IMR-90 (cell line): ENCODE data around the gene KYNU. TPM values are rescaled to one million over a fixed set of nuclear protein-coding genes. Genes with fewer than 3 reads are reported as not detected.
A peak's percentile ranks its signal among the peaks of the same experiment; 100 is the strongest.

Experiments
- ATAC-seq: fragments of 200-7000 bp; cut with Tn5 transposase; 2 replicates; pipeline ENCODE4 v1.9.1; 2020; ENCODE audit warnings: low read depth, mild to moderate bottlenecking, moderate library complexity
- BruUV-seq: library from RNA; stranded (reverse); fragments of 400-500 nt; replicated peaks from 2 replicates; lab custom pipeline; 2021; lab: Mats Ljungman, UMichigan
- CTCF ChIA-PET: fragments of 300-600 bp; formaldehyde crosslinking; extraction: SDS; loops from one replicate; lab custom pipeline; 2021; ENCODE audit warnings: antibody characterized with exemption; lab: Yijun Ruan, JAX
- POLR2A ChIA-PET: fragments of 300-600 bp; sonication (Branson Sonifier 250); formaldehyde crosslinking; loops from one replicate; lab custom pipeline; 2022; ENCODE audit warnings: antibody characterized with exemption; ENCODE audit not compliant: unreplicated experiment; lab: Charles Lee
- DNase-seq: peaks from one replicate; pipeline ENCODE4 v3.0.0; 2013
- H2AFZ ChIP-seq: replicated peaks from 2 replicates; pipeline ENCODE3; 2013; ENCODE audit warnings: low read length, mild to moderate bottlenecking; ENCODE audit not compliant: poor library complexity
- H2AK5ac ChIP-seq: 2 replicates; pipeline ENCODE4 v1.6.1; 2013; ENCODE audit warnings: low read depth, low read length, inconsistent platforms
- H2AK9ac ChIP-seq: replicated peaks from 2 replicates; pipeline ENCODE3; 2013; ENCODE audit warnings: mild to moderate bottlenecking, low read depth, low read length, moderate library complexity; ENCODE audit not compliant: poor library complexity
- H2BK120ac ChIP-seq: 2 replicates; pipeline ENCODE4 v1.6.1; 2013; ENCODE audit warnings: low read depth, low read length, inconsistent platforms
- H2BK15ac ChIP-seq: 3 replicates; pipeline ENCODE4 v1.6.1; 2013; ENCODE audit warnings: low read depth, low read length, inconsistent platforms
- H2BK20ac ChIP-seq: 2 replicates; pipeline ENCODE4 v1.6.1; 2013; ENCODE audit warnings: low read depth, mild to moderate bottlenecking, inconsistent platforms, low read length, moderate library complexity
- H2BK5ac ChIP-seq: 2 replicates; pipeline ENCODE4 v1.6.1; 2013; ENCODE audit warnings: mild to moderate bottlenecking, low read depth, low read length, inconsistent platforms; ENCODE audit not compliant: poor library complexity, severe bottlenecking
- H3K14ac ChIP-seq: replicated peaks from 2 replicates; pipeline ENCODE4 v1.6.1; 2013; ENCODE audit warnings: low read depth, low read length, inconsistent platforms
- H3K18ac ChIP-seq: 2 replicates; pipeline ENCODE4 v1.6.1; 2013; ENCODE audit warnings: low read depth, low read length, control low read depth
- H3K23ac ChIP-seq: 2 replicates; pipeline ENCODE4 v1.6.1; 2013; ENCODE audit warnings: low read depth, low read length, inconsistent platforms
- H3K27ac ChIP-seq: 2 replicates; pipeline ENCODE4 v1.5.1; 2013; ENCODE audit warnings: mild to moderate bottlenecking, control low read depth, low read length; ENCODE audit not compliant: insufficient read depth
- H3K27me3 ChIP-seq: 2 replicates; pipeline ENCODE4 v1.6.1; 2013; ENCODE audit warnings: low read length; ENCODE audit not compliant: control insufficient read depth, insufficient read depth
- H3K36me3 ChIP-seq: 2 replicates; pipeline ENCODE4 v1.6.1; 2013; ENCODE audit warnings: low read length, mixed read lengths; ENCODE audit not compliant: control insufficient read depth, insufficient read depth
- H3K4ac ChIP-seq: 2 replicates; pipeline ENCODE4 v1.6.1; 2013; ENCODE audit warnings: low read depth, low read length, inconsistent platforms
- H3K4me1 ChIP-seq: 2 replicates; pipeline ENCODE4 v1.6.1; 2013; ENCODE audit warnings: low read length, mixed read lengths; ENCODE audit not compliant: control insufficient read depth, insufficient read depth
- H3K4me2 ChIP-seq: 2 replicates; pipeline ENCODE4 v1.6.1; 2013; ENCODE audit warnings: low read depth, mild to moderate bottlenecking, control low read depth, low read length, moderate library complexity
- H3K4me3 ChIP-seq: 2 replicates; pipeline ENCODE4 v1.5.1; 2013; ENCODE audit warnings: low read depth, mild to moderate bottlenecking, control low read depth, low read length, moderate library complexity; ENCODE audit not compliant: insufficient read depth
- H3K56ac ChIP-seq: 2 replicates; pipeline ENCODE4 v1.6.1; 2013; ENCODE audit warnings: low read length, inconsistent platforms; ENCODE audit not compliant: insufficient read depth; ENCODE audit errors: extremely low read depth
- H3K79me1 ChIP-seq, 2 experiments: 2 replicates each; pipeline ENCODE4 v1.6.1; 2013; ENCODE audit warnings: low read length in 2 of 2, inconsistent platforms in 1 of 2, low read depth in 1 of 2
- H3K9ac ChIP-seq: 2 replicates; pipeline ENCODE4 v1.6.1; 2013; ENCODE audit warnings: low read depth, low read length, control low read depth
- H3K9me1 ChIP-seq: 2 replicates; pipeline ENCODE4 v1.6.1; 2013; ENCODE audit warnings: low read length, inconsistent platforms; ENCODE audit not compliant: insufficient read depth
- H3K9me3 ChIP-seq: 2 replicates; pipeline ENCODE4 v1.6.1; 2013; ENCODE audit warnings: low read length; ENCODE audit not compliant: control insufficient read depth, insufficient read depth
- H4K20me1 ChIP-seq: 2 replicates; pipeline ENCODE4 v1.6.1; 2013; ENCODE audit warnings: low read length, inconsistent platforms; ENCODE audit not compliant: insufficient read depth
- H4K5ac ChIP-seq: 2 replicates; pipeline ENCODE4 v1.6.1; 2013; ENCODE audit warnings: mild to moderate bottlenecking, low read depth, low read length, control low read depth
- H4K8ac ChIP-seq, 2 experiments: 2 replicates each; pipeline ENCODE4 v1.6.1; 2013; ENCODE audit warnings: low read depth in 2 of 2, low read length in 2 of 2, control low read depth in 1 of 2, inconsistent platforms in 1 of 2
- H4K91ac ChIP-seq: 2 replicates; pipeline ENCODE4 v1.6.1; 2013; ENCODE audit warnings: low read depth, low read length, inconsistent platforms; ENCODE audit not compliant: insufficient read depth
- BHLHE40 ChIP-seq: fragments of 150-350 bp; IDR thresholded peaks from 2 replicates; pipeline ENCODE4 v1.6.1; 2016; ENCODE audit warnings: mild to moderate bottlenecking, low read depth, low read length
- CEBPB ChIP-seq: IDR thresholded peaks from 2 replicates; pipeline ENCODE4 v1.6.1; 2012; ENCODE audit warnings: low read depth, low read length, improper control_type of control experiment
- CHD1 ChIP-seq: IDR thresholded peaks from 2 replicates; pipeline ENCODE4 v1.6.1; 2012; ENCODE audit warnings: low read depth, low read length, improper control_type of control experiment
- FOS ChIP-seq: fragments of 150-350 bp; IDR thresholded peaks from 2 replicates; pipeline ENCODE4 v1.6.1; 2016; ENCODE audit warnings: low read depth, low read length
- MAFK ChIP-seq: IDR thresholded peaks from 2 replicates; pipeline ENCODE4 v1.6.1; 2012; ENCODE audit warnings: low read depth, low read length, improper control_type of control experiment
- MAZ ChIP-seq: IDR thresholded peaks from 2 replicates; pipeline ENCODE4 v1.6.1; 2012; ENCODE audit warnings: low read depth, mild to moderate bottlenecking, low read length, improper control_type of control experiment, moderate library complexity, borderline replicate concordance
- MXI1 ChIP-seq: IDR thresholded peaks from 2 replicates; pipeline ENCODE4 v1.6.1; 2012; ENCODE audit warnings: low read depth, mild to moderate bottlenecking, low read length, moderate library complexity, borderline replicate concordance
- NFE2L2 ChIP-seq: fragments of 150-350 bp; IDR thresholded peaks from 2 replicates; pipeline ENCODE4 v1.6.1; 2016; ENCODE audit warnings: low read depth, mild to moderate bottlenecking, low read length
- POLR2A ChIP-seq: IDR thresholded peaks from 2 replicates; pipeline ENCODE4 v1.6.1; 2012; ENCODE audit warnings: mild to moderate bottlenecking, low read depth, low read length
- RAD21 ChIP-seq: IDR thresholded peaks from 2 replicates; pipeline ENCODE4 v1.6.1; 2012; ENCODE audit warnings: low read length, improper control_type of control experiment
- RCOR1 ChIP-seq: IDR thresholded peaks from 2 replicates; pipeline ENCODE4 v1.6.1; 2012; ENCODE audit warnings: mild to moderate bottlenecking, low read length, improper control_type of control experiment; ENCODE audit not compliant: insufficient replicate concordance
- RFX5 ChIP-seq: IDR thresholded peaks from 2 replicates; pipeline ENCODE4 v1.8.0; 2012; ENCODE audit warnings: low read depth, mild to moderate bottlenecking, low read length, moderate library complexity
- SMC3 ChIP-seq: fragments of 150-350 bp; IDR thresholded peaks from 2 replicates; pipeline ENCODE4 v1.6.1; 2016; ENCODE audit warnings: low read depth, mild to moderate bottlenecking, antibody characterized with exemption, low read length, moderate library complexity
- WGBS, 2 experiments: methylation state at CpG; one replicate each; pipeline versions ENCODE4 v1.1.5 to v1.1.7; 2013; ENCODE audit warnings: missing lambda C conversion rate in 2 of 2; ENCODE audit not compliant: insufficient read length in 1 of 2; ENCODE audit errors: extremely low coverage in 2 of 2; 5-methylcytosine and 5-hydroxymethylcytosine counted together
- dilution Hi-C: fragments of 300-500 bp; cut with HindIII; formaldehyde crosslinking; loops from one replicate; pipeline ENCODE4 v1.14.3; 2018; ENCODE audit warnings: low sequenced_read_pairs; ENCODE audit not compliant: unreplicated experiment
- in situ Hi-C: fragments of 300-500 bp; cut with MboI; formaldehyde crosslinking; loops from 3 replicates; pipeline ENCODE4 v1.14.3; 2019; ENCODE audit warnings: low sequenced_read_pairs, inconsistent platforms, mixed read lengths
- intact Hi-C: fragments of 100-400 bp; cut with micrococcal nuclease; formaldehyde crosslinking; loops from 2 replicates; pipeline ENCODE4 v1.10.0; 2022
- polyA plus RNA-seq, 3 experiments: library from polyadenylated mRNA; depleted of rRNA; stranded (reverse); fragments of >200 nt; gene quantifications; 2 replicates each; pipeline ENCODE4 v1.2.3, GENCODE V29; 2012; ENCODE audit warnings: low replicate concordance in 1 of 3
- total RNA-seq: library from RNA; depleted of rRNA; stranded (reverse); fragments of >200 nt; gene quantifications from 2 replicates; pipeline ENCODE4 v1.2.3, GENCODE V29; 2012
- TF ChIP-seq, protein P1 (sequence below): fragments of 150-350 bp; IDR thresholded peaks from 2 replicates; pipeline ENCODE4 v1.6.1; 2016; ENCODE audit warnings: low read depth, mild to moderate bottlenecking, low read length, moderate library complexity, borderline replicate concordance
- TF ChIP-seq, protein P2 (sequence below): fragments of 150-350 bp; IDR thresholded peaks from 2 replicates; pipeline ENCODE4 v1.6.1; 2017; ENCODE audit warnings: mild to moderate bottlenecking, antibody characterized with exemption, low read length, low read depth
- TF ChIP-seq, protein P3 (sequence below): conservative IDR thresholded peaks from 2 replicates; pipeline ENCODE4 v1.5.1; 2012; ENCODE audit warnings: mild to moderate bottlenecking, low read depth, low read length, improper control_type of control experiment

Gene KYNU
- total and polyA plus RNA-seq, 2 of the 4 experiments (the other 2 are of a cell fraction), result 0.75 to 2.9 TPM

DNA sequence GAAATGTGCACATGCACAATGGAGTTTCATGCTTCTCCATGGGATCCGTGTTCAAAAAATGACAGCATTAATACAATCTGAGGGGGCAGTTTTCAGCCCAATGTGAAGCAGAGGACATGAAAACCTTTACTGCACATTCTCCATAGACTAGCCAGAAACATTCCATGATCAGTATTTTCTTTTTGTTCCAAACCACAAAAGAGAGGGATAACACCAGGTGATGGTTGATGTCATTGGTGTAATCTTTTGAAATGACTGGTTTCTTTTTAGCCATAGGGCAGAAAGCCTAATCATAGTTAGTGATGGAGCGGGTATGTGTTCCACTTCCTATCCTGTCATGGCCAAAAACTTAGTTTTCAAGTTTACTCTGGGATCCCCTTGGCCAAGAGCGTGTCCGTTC, 1.8 kb upstream of the KYNU start:
- H2AK9ac ChIP-seq, result no peak overlapping the region
- H3K4ac ChIP-seq, result peak overlapping the region; percentile 50; the same call in 1 of the 2 replicates
- CTCF ChIA-PET, result interaction anchor here (1.5 kb wide), 1 partner anchor 192 kb away, joined by 4 read pairs; no protein-coding TSS in a partner anchor
- H3K56ac ChIP-seq, result no peak overlapping the region
- peak overlapping the region; percentile 72 for H2BK20ac ChIP-seq
- TF ChIP-seq MAFK, result no peak
- no peak for TF ChIP-seq RAD21
- TF ChIP-seq, protein P1, sequence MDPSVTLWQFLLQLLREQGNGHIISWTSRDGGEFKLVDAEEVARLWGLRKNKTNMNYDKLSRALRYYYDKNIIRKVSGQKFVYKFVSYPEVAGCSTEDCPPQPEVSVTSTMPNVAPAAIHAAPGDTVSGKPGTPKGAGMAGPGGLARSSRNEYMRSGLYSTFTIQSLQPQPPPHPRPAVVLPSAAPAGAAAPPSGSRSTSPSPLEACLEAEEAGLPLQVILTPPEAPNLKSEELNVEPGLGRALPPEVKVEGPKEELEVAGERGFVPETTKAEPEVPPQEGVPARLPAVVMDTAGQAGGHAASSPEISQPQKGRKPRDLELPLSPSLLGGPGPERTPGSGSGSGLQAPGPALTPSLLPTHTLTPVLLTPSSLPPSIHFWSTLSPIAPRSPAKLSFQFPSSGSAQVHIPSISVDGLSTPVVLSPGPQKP, result no peak
- no peak for TF ChIP-seq SMC3
- no peak for TF ChIP-seq CHD1
- TF ChIP-seq, protein P2, sequence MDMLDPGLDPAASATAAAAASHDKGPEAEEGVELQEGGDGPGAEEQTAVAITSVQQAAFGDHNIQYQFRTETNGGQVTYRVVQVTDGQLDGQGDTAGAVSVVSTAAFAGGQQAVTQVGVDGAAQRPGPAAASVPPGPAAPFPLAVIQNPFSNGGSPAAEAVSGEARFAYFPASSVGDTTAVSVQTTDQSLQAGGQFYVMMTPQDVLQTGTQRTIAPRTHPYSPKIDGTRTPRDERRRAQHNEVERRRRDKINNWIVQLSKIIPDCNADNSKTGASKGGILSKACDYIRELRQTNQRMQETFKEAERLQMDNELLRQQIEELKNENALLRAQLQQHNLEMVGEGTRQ, result no peak
- no peak for TF ChIP-seq RFX5
- no peak for TF ChIP-seq NFE2L2
- no peak for TF ChIP-seq MXI1
- TF ChIP-seq POLR2A, result no peak
- TF ChIP-seq RCOR1, result no peak
- no peak for TF ChIP-seq CEBPB
- no peak for TF ChIP-seq BHLHE40
- TF ChIP-seq MAZ, result no peak
- no peak for TF ChIP-seq FOS
- TF ChIP-seq, protein P3, sequence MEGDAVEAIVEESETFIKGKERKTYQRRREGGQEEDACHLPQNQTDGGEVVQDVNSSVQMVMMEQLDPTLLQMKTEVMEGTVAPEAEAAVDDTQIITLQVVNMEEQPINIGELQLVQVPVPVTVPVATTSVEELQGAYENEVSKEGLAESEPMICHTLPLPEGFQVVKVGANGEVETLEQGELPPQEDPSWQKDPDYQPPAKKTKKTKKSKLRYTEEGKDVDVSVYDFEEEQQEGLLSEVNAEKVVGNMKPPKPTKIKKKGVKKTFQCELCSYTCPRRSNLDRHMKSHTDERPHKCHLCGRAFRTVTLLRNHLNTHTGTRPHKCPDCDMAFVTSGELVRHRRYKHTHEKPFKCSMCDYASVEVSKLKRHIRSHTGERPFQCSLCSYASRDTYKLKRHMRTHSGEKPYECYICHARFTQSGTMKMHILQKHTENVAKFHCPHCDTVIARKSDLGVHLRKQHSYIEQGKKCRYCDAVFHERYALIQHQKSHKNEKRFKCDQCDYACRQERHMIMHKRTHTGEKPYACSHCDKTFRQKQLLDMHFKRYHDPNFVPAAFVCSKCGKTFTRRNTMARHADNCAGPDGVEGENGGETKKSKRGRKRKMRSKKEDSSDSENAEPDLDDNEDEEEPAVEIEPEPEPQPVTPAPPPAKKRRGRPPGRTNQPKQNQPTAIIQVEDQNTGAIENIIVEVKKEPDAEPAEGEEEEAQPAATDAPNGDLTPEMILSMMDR, result no peak
- no peak for ATAC-seq
- no peak overlapping the region for H2AFZ ChIP-seq
- no peaks in the 10 kb centered on the region for H3K79me1 ChIP-seq
- H2BK5ac ChIP-seq, result peak overlapping the region; percentile 55
- dilution Hi-C loops, result no loop called here
- peak; percentile 41 for DNase-seq
- H2BK15ac ChIP-seq, result peak overlapping the region; percentile 88; the same call in 2 of the 3 replicates
- no peak overlapping the region for H3K27ac ChIP-seq
- BruUV-seq, result no TSS peak
- no peak overlapping the region for H3K23ac ChIP-seq
- H3K18ac ChIP-seq, result peak overlapping the region; percentile 85; the same call in 1 of the 2 replicates
- no peaks in the 10 kb centered on the region for H4K20me1 ChIP-seq
- peak overlapping the region; percentile 20; the same call in 1 of the 2 replicates for H4K91ac ChIP-seq
- no peaks in the 10 kb centered on the region for H3K9me3 ChIP-seq
- peak overlapping the region in 1 of 2 experiments; percentile 40; a peak in 2 of 4 replicates for H4K8ac ChIP-seq
- H2BK120ac ChIP-seq, result peak overlapping the region; percentile 62; the same call in 1 of the 2 replicates
- peak overlapping the region; percentile 19 for H2AK5ac ChIP-seq
- H3K14ac ChIP-seq, result no peak overlapping the region; the same call in 1 of the 2 replicates
- H3K9me1 ChIP-seq, result no peaks in the 10 kb centered on the region; the same call in 1 of the 2 replicates
- in situ Hi-C loops, result no loop called here
- no peak overlapping the region for H3K9ac ChIP-seq
- peak overlapping the region; percentile 76; the same call in 1 of the 2 replicates for H4K5ac ChIP-seq
- no peak overlapping the region for H3K4me2 ChIP-seq
- H3K4me1 ChIP-seq, result peaks cover 6% of the 10 kb centered on the region
- no CpG with 5 or more reads among the region's 4 CpGs for WGBS, 2 experiments
- H3K27me3 ChIP-seq, result no peaks in the 10 kb centered on the region
- POLR2A ChIA-PET, result no interaction called here
- intact Hi-C loops, result loop anchor here (5.0 kb wide), 2 partner anchors 87 to 107 kb away; no protein-coding TSS in a partner anchor
- no peaks in the 10 kb centered on the region for H3K36me3 ChIP-seq
- H3K4me3 ChIP-seq, result no peak overlapping the region
